K562 (cell line): Measurements from ENCODE around the gene CRKL. TPM values are rescaled to one million over a fixed set of nuclear protein-coding genes. Genes with fewer than 3 reads are reported as not detected.

Experiments used
- ATAC-seq: fragments of 200-7000 bp; cut with Tn5 transposase; 3 replicates; pipeline ENCODE4 v1.9.1; 2020; ENCODE audit warnings: moderate library complexity
- BruUV-seq: library from RNA; stranded (reverse); fragments of 400-500 nt; replicated peaks from 2 replicates; lab custom pipeline; 2021; lab: Mats Ljungman, UMichigan
- CTCF ChIA-PET: fragments of 300-600 bp; formaldehyde crosslinking; extraction: SDS; loops from one replicate; lab custom pipeline; 2021; ENCODE audit warnings: low intra/inter-chr PET ratio; lab: Yijun Ruan, JAX
- POLR2A ChIA-PET: fragments of 300-600, 350-650 bp; sonication (Branson Sonifier 250); formaldehyde crosslinking; extraction: SDS; loops from one replicate; lab custom pipeline; 2021; ENCODE audit warnings: antibody characterized with exemption, inconsistent platforms; lab: Yijun Ruan, JAX
- DNase-seq, 4 experiments: peaks; one replicate each; pipeline versions ENCODE4 v3.0.0 to v3.0.0-alpha.2; 2011 to 2018; ENCODE audit warnings: low spot score in 3 of 4, mixed read lengths in 3 of 4; ENCODE audit errors: extremely low read depth in 1 of 4
- FAIRE-seq: peaks from 2 replicates; lab custom pipeline; 2011; peaks lifted over from hg19 to GRCh38; lab: Jason Lieb, UNC
- H2AFZ ChIP-seq: 2 replicates; pipeline ENCODE4 v1.6.0; 2011; ENCODE audit warnings: low read depth, low read length, control low read depth, inconsistent platforms
- H3K27ac ChIP-seq: fragments of 200-600 bp; 3 replicates; pipeline ENCODE4 v1.8.0; 2011; ENCODE audit warnings: low read depth, mild to moderate bottlenecking, control low read depth, inconsistent platforms, low read length, moderate library complexity, mixed read lengths; ENCODE audit errors: extremely low read depth
- H3K27me3 ChIP-seq, 2 experiments: fragments of 300-600 bp in 1 of 2; 2 replicates in 1 of 2; 3 replicates in 1 of 2; pipeline versions ENCODE4 v1.6.0 to v1.8.0; 2011; ENCODE audit warnings: inconsistent platforms in 2 of 2, low read length in 2 of 2, mild to moderate bottlenecking in 1 of 2, mixed read lengths in 1 of 2, moderate library complexity in 1 of 2; ENCODE audit not compliant: control insufficient read depth in 2 of 2, insufficient read depth in 2 of 2
- H3K36me3 ChIP-seq: fragments of 300-600 bp; 3 replicates; pipeline ENCODE4 v1.8.0; 2011; ENCODE audit warnings: mild to moderate bottlenecking, low read length, inconsistent platforms; ENCODE audit not compliant: control insufficient read depth, insufficient read depth
- H3K4me1 ChIP-seq, 2 experiments: fragments of 200-600 bp in 1 of 2; replicated peaks in 1 of 2; 2 replicates in 1 of 2; 3 replicates in 1 of 2; pipeline versions ENCODE4 v1.5.1 to v1.8.0; 2011; ENCODE audit warnings: inconsistent platforms in 2 of 2, low read length in 2 of 2, mild to moderate bottlenecking in 1 of 2, mixed read lengths in 1 of 2, moderate library complexity in 1 of 2; ENCODE audit not compliant: control insufficient read depth in 2 of 2, insufficient read depth in 2 of 2
- H3K4me2 ChIP-seq: 2 replicates; pipeline ENCODE4 v1.6.1; 2011; ENCODE audit warnings: low read length, control low read depth, inconsistent platforms, mixed read lengths; ENCODE audit not compliant: insufficient read depth
- H3K4me3 ChIP-seq: fragments of 200-600 bp; sonication (generic), shearing (Covaris generic); 2 replicates; pipeline ENCODE4 v1.5.1; 2016; ENCODE audit warnings: control low read depth, inconsistent platforms
- H3K79me2 ChIP-seq: fragments of 200-600 bp; 3 replicates; pipeline ENCODE4 v1.8.0; 2011; ENCODE audit warnings: low read length, inconsistent platforms; ENCODE audit not compliant: control insufficient read depth, insufficient read depth
- H3K9ac ChIP-seq, 2 experiments: 2 replicates each; pipeline versions ENCODE4 v1.6.0 to v1.6.1; 2011; ENCODE audit warnings: low read depth in 2 of 2, low read length in 2 of 2, control low read depth in 1 of 2, inconsistent platforms in 1 of 2, mild to moderate bottlenecking in 1 of 2, mixed read lengths in 1 of 2; ENCODE audit not compliant: insufficient read depth in 1 of 2
- H3K9me1 ChIP-seq: one replicate; pipeline ENCODE4 v1.6.0; 2011; ENCODE audit warnings: inconsistent platforms, mild to moderate bottlenecking, low read length, moderate library complexity; ENCODE audit not compliant: control insufficient read depth, insufficient read depth
- H3K9me3 ChIP-seq: replicated peaks from 2 replicates; pipeline ENCODE4 v1.5.1; 2011; ENCODE audit warnings: low read depth, low read length, inconsistent platforms; ENCODE audit not compliant: control insufficient read depth, insufficient read depth
- H4K20me1 ChIP-seq: replicated peaks from 2 replicates; pipeline ENCODE4 v1.6.1; 2011; ENCODE audit warnings: low read length, inconsistent platforms, mixed read lengths; ENCODE audit not compliant: control insufficient read depth, insufficient read depth
- E2F3 ChIP-seq: fragments of 250-450 bp; sonication (Bioruptor Pico); IDR thresholded peaks from 2 replicates; pipeline ENCODE4 v1.4.0; 2020; ENCODE audit warnings: mild to moderate bottlenecking
- KLF13 ChIP-seq: fragments of 450-650 bp; IDR thresholded peaks from 2 replicates; pipeline ENCODE4 v1.6.1; 2016; ENCODE audit warnings: missing genetic modification characterization, low read depth, mild to moderate bottlenecking, missing compliant biosample characterization, moderate library complexity, borderline replicate concordance
- MCM5 ChIP-seq: fragments of 450-650 bp; IDR thresholded peaks from 2 replicates; pipeline ENCODE4 v1.6.1; 2016; ENCODE audit warnings: low read depth
- MXI1 ChIP-seq: IDR thresholded peaks from 2 replicates; pipeline ENCODE4 v1.6.1; 2011; ENCODE audit warnings: low read depth, mild to moderate bottlenecking, improper control_type of control experiment, low read length
- ZFPM2 ChIP-seq: fragments of 250-450 bp; sonication (Bioruptor Pico); IDR thresholded peaks from 2 replicates; pipeline ENCODE4 v1.5.1; 2022; ENCODE audit warnings: mild to moderate bottlenecking
- ZNF644 ChIP-seq: fragments of 200-800 bp; sonication (Bioruptor generic); IDR thresholded peaks from 2 replicates; pipeline ENCODE4 v1.6.1; 2016; ENCODE audit warnings: low read depth, missing genetic modification characterization, missing compliant biosample characterization
- WGBS: fragments of 100-300 bp; shearing (Covaris generic); methylation state at CpG from one replicate; pipeline ENCODE4 v1.1.6; 2016; ENCODE audit warnings: low coverage, mixed read lengths; ENCODE audit not compliant: insufficient coverage; ENCODE audit errors: missing lambda C conversion rate; 5-methylcytosine and 5-hydroxymethylcytosine counted together
- in situ Hi-C: fragments of 300-500 bp; cut with MboI; formaldehyde crosslinking; loops from 4 replicates; pipeline ENCODE4 v1.15.0; 2018; ENCODE audit warnings: inconsistent platforms, mixed read lengths
- intact Hi-C: fragments of 100-400 bp; cut with micrococcal nuclease; formaldehyde crosslinking; loops from 2 replicates; pipeline ENCODE4 v1.14.2; 2022
- polyA plus RNA-seq, 8 experiments: library from polyadenylated mRNA; depleted of rRNA in 4 of 8; stranded (reverse) in 5 of 8; unstranded in 3 of 8; fragments of >200 nt; fragmentation: Nextera tagmentation in 2 of 8; fragmentation: Illumina TruSeq in 1 of 8; extraction: Ambion mirVana in 2 of 8; extraction: Trizol in 1 of 8; gene quantifications; 2 replicates each; pipeline versions ENCODE4 v1.2.1 to v1.2.3, GENCODE V29; 2011 to 2014; ENCODE audit warnings: inconsistent platforms in 1 of 8, missing spikeins in 1 of 8
- total RNA-seq, 7 experiments: library from RNA; depleted of rRNA in 6 of 7; stranded (reverse); fragments of >200 nt in 6 of 7; fragmentation: Illumina TruSeq in 2 of 7; extraction: Trizol in 2 of 7; gene quantifications; 2 replicates each; pipeline versions ENCODE4 v1.2.1 to v1.2.3, GENCODE V29; 2011 to 2021; ENCODE audit warnings: low replicate concordance in 1 of 7
- TF ChIP-seq, protein P1 (sequence below): fragments of 450-650 bp; formaldehyde crosslinking; IDR thresholded peaks from 2 replicates; pipeline ENCODE4 v1.4.0; 2022; ENCODE audit warnings: missing genetic modification characterization
- TF ChIP-seq, protein P2 (sequence below), 3 experiments: IDR thresholded peaks in 2 of 3; conservative IDR thresholded peaks in 1 of 3; 2 replicates each; pipeline ENCODE4 v1.5.1; 2011 to 2012; ENCODE audit warnings: low read length in 3 of 3, mild to moderate bottlenecking in 3 of 3, control low read depth in 2 of 3, improper control_type of control experiment in 1 of 3, inconsistent platforms in 1 of 3, low read depth in 1 of 3, mixed read lengths in 1 of 3, moderate library complexity in 1 of 3; ENCODE audit not compliant: insufficient read depth in 2 of 3
- TF ChIP-seq, protein P3 (sequence below): sonication (generic); formaldehyde crosslinking; IDR thresholded peaks from 2 replicates; pipeline ENCODE4 v1.8.1; 2023; ENCODE audit warnings: mild to moderate bottlenecking, missing genetic modification reagents
- TF ChIP-seq, protein P4 (sequence below): sonication (generic); formaldehyde crosslinking; IDR thresholded peaks from 2 replicates; pipeline ENCODE4 v1.8.1; 2023; ENCODE audit warnings: mild to moderate bottlenecking, missing genetic modification reagents

The CRKL gene
- total and polyA plus RNA-seq, 9 of the 15 experiments (the other 6 are each of a cell fraction or from before 2014, with no cell fraction given) = 100 to 263 (median 124) TPM

DNA sequence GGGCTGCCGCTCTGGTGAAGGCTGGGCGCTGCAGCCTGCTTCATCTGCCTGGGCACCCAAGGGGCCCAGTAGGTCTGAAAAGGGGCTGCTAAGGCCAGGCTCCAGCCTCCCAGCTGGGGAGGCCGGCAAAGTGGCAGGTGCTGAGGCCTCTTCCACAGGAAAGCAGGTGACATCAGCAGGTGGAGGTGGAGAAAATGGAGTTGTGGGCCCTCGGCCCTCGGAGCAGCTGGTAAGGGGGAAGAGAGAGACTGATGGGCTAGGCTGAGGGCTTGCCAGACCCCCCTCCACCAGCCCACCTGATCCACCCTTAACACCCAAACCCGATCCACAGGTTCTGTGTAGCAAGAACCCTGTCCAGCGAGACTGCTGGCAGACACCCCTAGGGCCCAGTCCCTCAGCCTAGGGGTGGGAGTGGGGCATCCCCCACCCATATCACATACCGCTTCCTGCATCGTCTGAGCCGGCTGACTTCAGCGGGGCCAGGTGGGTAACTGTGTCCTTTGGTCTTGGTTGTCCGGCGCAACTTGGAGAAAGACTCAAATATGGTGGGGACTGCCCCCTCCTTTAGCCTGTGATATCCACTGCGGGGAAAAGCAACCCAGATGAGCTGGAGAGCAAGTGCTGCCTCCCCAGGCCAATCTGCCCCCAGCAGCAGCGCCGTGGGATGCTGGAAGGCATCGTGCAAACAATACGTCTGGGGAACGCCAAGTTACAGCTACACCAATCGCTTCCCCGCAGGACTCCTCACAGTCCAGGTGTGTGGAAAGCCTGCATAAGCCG lies 83.2 kb downstream of the CRKL start:
- intact Hi-C loops = loop anchor here (1.0 to 5.0 kb wide), 6 partner anchors 57 to 493 kb away; partner anchors contain the start of genes CRKL, MED15, PI4KA and SNAP29
- H3K27ac ChIP-seq = peak overlapping the region; percentile 87
- BruUV-seq = no TSS peak
- TF ChIP-seq, protein P1, sequence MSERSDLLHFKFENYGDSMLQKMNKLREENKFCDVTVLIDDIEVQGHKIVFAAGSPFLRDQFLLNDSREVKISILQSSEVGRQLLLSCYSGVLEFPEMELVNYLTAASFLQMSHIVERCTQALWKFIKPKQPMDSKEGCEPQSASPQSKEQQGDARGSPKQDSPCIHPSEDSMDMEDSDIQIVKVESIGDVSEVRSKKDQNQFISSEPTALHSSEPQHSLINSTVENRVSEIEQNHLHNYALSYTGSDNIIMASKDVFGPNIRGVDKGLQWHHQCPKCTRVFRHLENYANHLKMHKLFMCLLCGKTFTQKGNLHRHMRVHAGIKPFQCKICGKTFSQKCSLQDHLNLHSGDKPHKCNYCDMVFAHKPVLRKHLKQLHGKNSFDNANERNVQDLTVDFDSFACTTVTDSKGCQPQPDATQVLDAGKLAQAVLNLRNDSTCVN = peak; percentile 18; the same call in 1 of the 2 replicates
- TF ChIP-seq, protein P2, sequence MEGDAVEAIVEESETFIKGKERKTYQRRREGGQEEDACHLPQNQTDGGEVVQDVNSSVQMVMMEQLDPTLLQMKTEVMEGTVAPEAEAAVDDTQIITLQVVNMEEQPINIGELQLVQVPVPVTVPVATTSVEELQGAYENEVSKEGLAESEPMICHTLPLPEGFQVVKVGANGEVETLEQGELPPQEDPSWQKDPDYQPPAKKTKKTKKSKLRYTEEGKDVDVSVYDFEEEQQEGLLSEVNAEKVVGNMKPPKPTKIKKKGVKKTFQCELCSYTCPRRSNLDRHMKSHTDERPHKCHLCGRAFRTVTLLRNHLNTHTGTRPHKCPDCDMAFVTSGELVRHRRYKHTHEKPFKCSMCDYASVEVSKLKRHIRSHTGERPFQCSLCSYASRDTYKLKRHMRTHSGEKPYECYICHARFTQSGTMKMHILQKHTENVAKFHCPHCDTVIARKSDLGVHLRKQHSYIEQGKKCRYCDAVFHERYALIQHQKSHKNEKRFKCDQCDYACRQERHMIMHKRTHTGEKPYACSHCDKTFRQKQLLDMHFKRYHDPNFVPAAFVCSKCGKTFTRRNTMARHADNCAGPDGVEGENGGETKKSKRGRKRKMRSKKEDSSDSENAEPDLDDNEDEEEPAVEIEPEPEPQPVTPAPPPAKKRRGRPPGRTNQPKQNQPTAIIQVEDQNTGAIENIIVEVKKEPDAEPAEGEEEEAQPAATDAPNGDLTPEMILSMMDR (IDR thresholded peaks at IDR 0.05 in 2 of 3, conservative IDR thresholded peaks at IDR 0.05 in 1 of 3; ENCODE audit: insufficient read depth in 2 of 3, low read depth in 1 of 3, low read length in 3 of 3) = peak; percentile 48 to 69 (median 54)
- TF ChIP-seq MXI1 (0 out of 2 replicates have a peak, but pooled peaks have one; percentile 33), E2F3 (CRISPR knock-in tag) (0 out of 2 replicates have a peak, but pooled peaks have one; percentile 11), KLF13 (tag) (peak; percentile 64; the same call in 1 of the 2 replicates), ZFPM2 (CRISPR knock-in tag) (0 out of 2 replicates have a peak, but pooled peaks have one; percentile 7), ZNF644 (tag) (no peak), MCM5 (no peak)
- TF ChIP-seq, protein P3, sequence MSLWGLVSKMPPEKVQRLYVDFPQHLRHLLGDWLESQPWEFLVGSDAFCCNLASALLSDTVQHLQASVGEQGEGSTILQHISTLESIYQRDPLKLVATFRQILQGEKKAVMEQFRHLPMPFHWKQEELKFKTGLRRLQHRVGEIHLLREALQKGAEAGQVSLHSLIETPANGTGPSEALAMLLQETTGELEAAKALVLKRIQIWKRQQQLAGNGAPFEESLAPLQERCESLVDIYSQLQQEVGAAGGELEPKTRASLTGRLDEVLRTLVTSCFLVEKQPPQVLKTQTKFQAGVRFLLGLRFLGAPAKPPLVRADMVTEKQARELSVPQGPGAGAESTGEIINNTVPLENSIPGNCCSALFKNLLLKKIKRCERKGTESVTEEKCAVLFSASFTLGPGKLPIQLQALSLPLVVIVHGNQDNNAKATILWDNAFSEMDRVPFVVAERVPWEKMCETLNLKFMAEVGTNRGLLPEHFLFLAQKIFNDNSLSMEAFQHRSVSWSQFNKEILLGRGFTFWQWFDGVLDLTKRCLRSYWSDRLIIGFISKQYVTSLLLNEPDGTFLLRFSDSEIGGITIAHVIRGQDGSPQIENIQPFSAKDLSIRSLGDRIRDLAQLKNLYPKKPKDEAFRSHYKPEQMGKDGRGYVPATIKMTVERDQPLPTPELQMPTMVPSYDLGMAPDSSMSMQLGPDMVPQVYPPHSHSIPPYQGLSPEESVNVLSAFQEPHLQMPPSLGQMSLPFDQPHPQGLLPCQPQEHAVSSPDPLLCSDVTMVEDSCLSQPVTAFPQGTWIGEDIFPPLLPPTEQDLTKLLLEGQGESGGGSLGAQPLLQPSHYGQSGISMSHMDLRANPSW (CRISPR knock-in tag) = peak; percentile 88
- TF ChIP-seq, protein P4, sequence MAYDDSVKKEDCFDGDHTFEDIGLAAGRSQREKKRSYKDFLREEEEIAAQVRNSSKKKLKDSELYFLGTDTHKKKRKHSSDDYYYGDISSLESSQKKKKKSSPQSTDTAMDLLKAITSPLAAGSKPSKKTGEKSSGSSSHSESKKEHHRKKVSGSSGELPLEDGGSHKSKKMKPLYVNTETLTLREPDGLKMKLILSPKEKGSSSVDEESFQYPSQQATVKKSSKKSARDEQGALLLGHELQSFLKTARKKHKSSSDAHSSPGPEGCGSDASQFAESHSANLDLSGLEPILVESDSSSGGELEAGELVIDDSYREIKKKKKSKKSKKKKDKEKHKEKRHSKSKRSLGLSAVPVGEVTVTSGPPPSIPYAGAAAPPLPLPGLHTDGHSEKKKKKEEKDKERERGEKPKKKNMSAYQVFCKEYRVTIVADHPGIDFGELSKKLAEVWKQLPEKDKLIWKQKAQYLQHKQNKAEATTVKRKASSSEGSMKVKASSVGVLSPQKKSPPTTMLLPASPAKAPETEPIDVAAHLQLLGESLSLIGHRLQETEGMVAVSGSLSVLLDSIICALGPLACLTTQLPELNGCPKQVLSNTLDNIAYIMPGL (CRISPR knock-in tag) = peak; percentile 48; the same call in 1 of the 2 replicates

More for the DNA sequence above, 83.2 kb downstream of the CRKL start:
- peak overlapping the region; percentile 58 for H3K4me3 ChIP-seq
- H3K9me1 ChIP-seq = no peaks in the 10 kb centered on the region
- ChIA-PET POLR2A (interaction anchor here (0.6 to 17.9 kb wide), 17 partner anchors 12 to 471 kb away, joined by 3 to 451 read pairs (median 5); partner anchors contain the start of genes AIFM3, CRKL, LZTR1 and P2RX6), CTCF (no interaction called here)
- no peak overlapping the region for H2AFZ ChIP-seq
- H3K36me3 ChIP-seq = peaks cover 56% of the 10 kb centered on the region
- FAIRE-seq = no peak
- H3K79me2 ChIP-seq = peaks cover 46% of the 10 kb centered on the region
- H4K20me1 ChIP-seq = peaks cover 28% of the 10 kb centered on the region; the same call in 1 of the 2 replicates
- WGBS = 37% methylated on average over 22 of the region's 22 CpGs
- peak overlapping the region; percentile 85 to 93 for H3K9ac ChIP-seq
- H3K9me3 ChIP-seq = no peaks in the 10 kb centered on the region
- peak overlapping the region; percentile 88 for H3K4me2 ChIP-seq
- peak; percentile 4 for ATAC-seq
- H3K27me3 ChIP-seq = no peaks in the 10 kb centered on the region
- DNase-seq = peak in 2 of 4 experiments; percentile 77 to 83
- peaks cover 25 to 85% of the 10 kb centered on the region in 2 experiments for H3K4me1 ChIP-seq
- in situ Hi-C loops = no loop called here
